Skeletal muscle tissue (tissue), 4 donors: Measurements from ENCODE around the gene GSE1. TPM values are rescaled to one million over a fixed set of nuclear protein-coding genes. Genes with fewer than 3 reads are reported as not detected.

ENCODE experiments used
- H3K27ac ChIP-seq: one replicate; pipeline ENCODE4 v1.7.0; 2013; ENCODE audit warnings: mild to moderate bottlenecking, low read depth, low read length, inconsistent platforms
- H3K27me3 ChIP-seq, 3 donors: one replicate each; pipeline ENCODE4 v1.7.0; 2013; ENCODE audit warnings: low read length in 3 of 3; ENCODE audit not compliant: control insufficient read depth in 3 of 3, insufficient read depth in 3 of 3
- H3K36me3 ChIP-seq, 3 donors: one replicate each; pipeline ENCODE4 v1.7.0; 2013; ENCODE audit warnings: low read length in 3 of 3; ENCODE audit not compliant: control insufficient read depth in 3 of 3, insufficient read depth in 3 of 3
- H3K4me1 ChIP-seq, 3 donors: one replicate each; pipeline ENCODE4 v1.7.0; 2013; ENCODE audit warnings: low read length in 3 of 3, mild to moderate bottlenecking in 3 of 3; ENCODE audit not compliant: control insufficient read depth in 3 of 3, insufficient read depth in 3 of 3
- H3K4me3 ChIP-seq, 3 donors: one replicate each; pipeline ENCODE4 v1.7.0; 2013; ENCODE audit warnings: low read length in 3 of 3
- H3K9ac ChIP-seq, 3 donors: one replicate each; pipeline ENCODE4 v1.7.0; 2013; ENCODE audit warnings: low read length in 3 of 3, mild to moderate bottlenecking in 3 of 3, moderate library complexity in 2 of 3, low read depth in 1 of 3
- H3K9me3 ChIP-seq, 3 donors: one replicate each; pipeline ENCODE4 v1.7.0; 2013; ENCODE audit warnings: low read length in 3 of 3; ENCODE audit not compliant: control insufficient read depth in 3 of 3
- total RNA-seq: library from RNA; depleted of rRNA; stranded (reverse); fragments of >200 nt; gene quantifications from one replicate; pipeline ENCODE4 v1.2.3, GENCODE V29; 2014
- donor health status: Osteomylitis.

The GSE1 gene
- total RNA-seq, 1 donor from 2014 or later: 27.7 TPM

DNA sequence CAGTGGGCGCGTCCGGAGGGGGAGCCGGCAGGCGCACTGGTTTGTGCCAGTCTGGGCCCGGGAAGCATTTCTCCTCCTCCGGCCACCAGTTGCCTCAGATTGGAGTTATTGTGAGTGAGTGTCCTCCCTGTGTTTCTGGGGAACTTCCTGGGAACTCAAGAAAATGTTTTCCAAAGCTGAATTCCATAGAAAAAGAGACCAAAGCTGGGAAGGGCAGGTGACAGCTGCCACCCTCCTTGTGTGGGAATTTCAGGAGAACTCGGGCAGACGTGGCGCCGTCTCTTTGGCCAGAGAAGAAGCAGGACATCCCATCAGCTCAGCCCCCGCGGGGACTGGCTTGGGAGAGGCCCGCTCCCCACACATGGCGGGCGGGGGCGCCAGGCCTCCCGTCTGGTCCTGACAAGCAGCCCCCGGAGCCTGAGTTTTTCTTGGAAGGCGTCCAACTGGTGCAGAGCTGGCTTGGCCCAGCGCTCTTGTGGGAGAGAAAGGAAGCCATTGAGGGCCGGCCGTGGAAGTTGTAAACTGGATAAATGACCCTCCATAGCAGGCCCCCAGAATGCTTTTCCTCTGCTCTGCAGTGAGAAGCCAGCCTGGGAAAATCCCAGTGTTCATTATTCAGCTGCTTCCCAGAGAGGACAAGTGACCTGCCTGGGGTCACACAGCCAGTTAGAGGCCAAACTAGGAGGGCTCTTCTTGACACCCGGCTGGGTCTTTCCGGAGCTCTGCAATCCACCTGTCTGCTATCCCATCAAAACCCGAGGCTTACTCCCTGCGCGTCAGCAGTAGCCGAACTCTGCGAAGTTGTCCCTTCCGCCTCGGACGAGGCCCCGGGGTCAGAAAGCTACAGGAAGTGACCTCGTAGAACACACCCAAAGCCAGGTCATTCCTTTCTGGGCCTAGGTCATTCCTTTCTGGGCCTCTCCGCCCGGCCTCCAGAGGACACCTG lies 39.2 kb upstream of the GSE1 start:
- H3K9ac ChIP-seq: peak overlapping the region; percentile 41 to 54 (median 43)
- H3K27me3 ChIP-seq: no peaks in the 10 kb centered on the region
- H3K27ac ChIP-seq: peak overlapping the region; percentile 71
- H3K4me1 ChIP-seq: peaks cover 54 to 73% (median 58%) of the 10 kb centered on the region in 3 donors
- H3K4me3 ChIP-seq: peak overlapping the region in 2 of 3 donors; percentile 13 to 23
- H3K36me3 ChIP-seq: no peaks in the 10 kb centered on the region
- peaks cover 0 to 1% (median 0%) of the 10 kb centered on the region in 3 donors for H3K9me3 ChIP-seq

DNA sequence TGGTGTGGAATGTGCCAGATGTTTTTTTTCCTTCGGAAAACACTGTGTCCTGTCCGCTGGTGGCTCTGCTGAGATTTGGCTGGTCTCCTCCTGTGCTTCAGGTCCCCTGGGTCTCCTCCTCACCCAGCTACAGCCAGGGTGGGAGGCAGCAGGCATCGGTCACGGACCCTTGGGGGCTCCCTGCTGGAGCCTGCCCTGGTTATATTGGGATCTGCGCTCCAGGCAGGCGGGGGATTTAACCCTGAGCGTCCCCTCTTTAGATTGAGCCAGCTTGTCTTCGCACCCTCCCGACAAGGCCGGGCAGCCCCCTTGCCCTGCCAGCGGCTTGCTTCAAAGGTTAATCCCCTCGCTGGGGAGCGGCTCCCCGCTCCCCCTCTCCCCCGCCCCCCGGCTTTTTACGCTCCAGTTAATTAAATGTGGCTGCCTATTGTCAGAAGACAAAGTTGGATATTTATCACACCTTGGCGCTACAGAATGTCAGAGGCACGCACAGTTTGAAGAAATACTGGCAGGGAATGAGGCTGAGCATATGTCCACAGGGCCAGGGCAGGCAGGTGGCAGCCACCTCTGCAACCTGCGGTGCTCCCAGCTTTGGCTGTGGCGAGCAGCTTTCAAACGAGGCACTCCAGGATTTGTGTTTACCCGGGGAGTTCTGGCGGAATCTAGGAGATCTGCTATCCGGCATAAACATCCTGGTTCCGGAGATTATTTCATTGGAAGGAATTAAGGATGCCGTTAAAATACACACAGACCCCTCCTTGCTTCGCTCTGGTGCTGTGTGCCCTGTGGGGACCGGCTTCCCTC lies 38.2 kb upstream of the GSE1 start:
- peak overlapping the region; percentile 12 to 54 (median 43) for H3K9ac ChIP-seq
- peak overlapping the region; percentile 71 for H3K27ac ChIP-seq
- H3K4me1 ChIP-seq: peaks cover 53 to 64% (median 54%) of the 10 kb centered on the region in 3 donors
- H3K36me3 ChIP-seq: no peaks in the 10 kb centered on the region
- no peaks in the 10 kb centered on the region for H3K27me3 ChIP-seq
- no peaks in the 10 kb centered on the region for H3K9me3 ChIP-seq
- H3K4me3 ChIP-seq: no peak overlapping the region

DNA sequence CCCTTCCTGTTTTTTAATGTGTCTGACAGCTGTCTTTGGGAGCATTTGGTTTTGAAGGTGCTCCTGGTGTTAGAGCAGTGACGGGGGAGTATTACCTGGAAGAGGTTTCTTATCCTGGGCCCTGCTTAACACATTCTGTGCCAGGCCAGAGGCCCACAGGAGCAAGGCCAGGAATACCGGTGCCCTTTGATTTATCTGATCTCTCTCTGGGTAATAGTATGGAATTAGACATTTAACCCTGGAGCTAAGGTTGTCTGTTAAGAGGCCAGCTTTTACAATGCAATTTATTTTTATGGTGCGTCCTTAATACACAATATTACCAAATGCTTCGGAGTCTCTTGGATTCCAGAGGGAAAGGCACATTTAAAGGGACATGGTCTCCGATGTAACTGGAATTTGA lies 37.2 kb upstream of the GSE1 start:
- H3K36me3 ChIP-seq: no peaks in the 10 kb centered on the region
- no peaks in the 10 kb centered on the region for H3K9me3 ChIP-seq
- H3K9ac ChIP-seq: no peak overlapping the region
- H3K27ac ChIP-seq: no peak overlapping the region
- H3K27me3 ChIP-seq: no peaks in the 10 kb centered on the region
- H3K4me1 ChIP-seq: peaks cover 42 to 62% (median 51%) of the 10 kb centered on the region in 3 donors
- H3K4me3 ChIP-seq: no peak overlapping the region

DNA sequence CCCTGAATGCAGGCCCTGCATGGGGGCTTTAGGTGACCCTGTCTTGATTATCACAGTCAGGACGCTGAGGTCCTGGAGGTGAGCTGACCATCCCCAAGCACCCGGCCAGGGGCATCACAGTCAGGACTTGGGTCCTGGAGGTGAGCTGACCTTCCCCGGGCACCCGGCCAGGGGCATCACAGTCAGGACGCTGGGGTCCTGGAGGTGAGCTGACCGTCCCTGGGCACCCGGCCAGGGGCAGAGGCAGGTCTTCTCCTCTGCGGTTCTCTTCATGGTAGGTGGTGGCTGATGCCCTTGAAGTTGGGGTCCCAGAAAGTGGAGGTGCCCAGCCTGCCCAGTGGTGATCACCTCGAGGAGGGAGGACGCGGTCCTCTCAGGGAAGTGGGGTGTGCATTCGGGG lies 36.2 kb upstream of the GSE1 start:
- no peaks in the 10 kb centered on the region for H3K36me3 ChIP-seq

DNA sequence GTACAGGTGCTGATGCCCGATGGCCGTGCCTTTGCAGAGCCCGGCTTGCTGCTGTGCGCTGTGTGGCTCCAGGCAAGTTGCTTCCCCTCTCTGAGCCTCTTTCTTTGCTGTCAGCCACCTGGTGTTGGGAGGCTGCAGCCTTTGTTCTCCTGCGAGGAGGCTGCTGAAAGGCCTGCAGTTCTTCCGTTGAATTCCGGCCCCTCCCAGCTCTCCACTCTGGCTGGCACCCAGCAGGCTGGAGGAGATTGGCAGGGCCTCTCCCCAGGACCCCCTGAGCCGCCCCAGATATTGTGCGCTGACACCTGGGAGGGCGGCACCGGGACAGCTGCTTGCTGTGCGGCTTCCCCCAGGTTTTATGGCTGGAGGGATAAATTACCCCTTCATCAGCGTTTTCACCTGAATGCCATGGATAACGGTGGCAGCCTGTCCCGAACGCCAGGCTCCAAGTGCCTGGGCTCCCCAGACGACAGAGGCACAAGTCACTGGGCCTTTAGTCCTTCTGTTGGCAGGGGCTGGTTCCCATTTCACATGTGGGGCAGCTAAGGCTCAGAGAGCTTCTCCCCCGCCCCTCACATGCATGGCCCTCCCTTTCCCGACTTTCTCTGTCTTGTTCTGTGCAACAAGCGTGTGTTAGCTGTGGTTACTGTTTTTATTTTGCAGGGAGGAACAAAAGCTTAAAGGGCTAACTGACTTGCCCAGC lies 35.1 kb upstream of the GSE1 start:
- H3K27ac ChIP-seq: no peak overlapping the region
- peaks cover 44 to 54% (median 50%) of the 10 kb centered on the region in 3 donors for H3K4me1 ChIP-seq
- H3K9me3 ChIP-seq: no peaks in the 10 kb centered on the region
- no peaks in the 10 kb centered on the region for H3K27me3 ChIP-seq
- H3K36me3 ChIP-seq: no peaks in the 10 kb centered on the region
- H3K9ac ChIP-seq: no peak overlapping the region
- no peak overlapping the region for H3K4me3 ChIP-seq

More for the DNA sequence above, 36.2 kb upstream of the GSE1 start:
- Histone ChIP-seq H3K9ac (no peak overlapping the region), H3K4me3 (no peak overlapping the region), H3K9me3 (no peaks in the 10 kb centered on the region), H3K4me1 (peaks cover 40 to 57% (median 46%) of the 10 kb centered on the region in 3 donors), H3K27ac (no peak overlapping the region), H3K27me3 (no peaks in the 10 kb centered on the region)

DNA sequence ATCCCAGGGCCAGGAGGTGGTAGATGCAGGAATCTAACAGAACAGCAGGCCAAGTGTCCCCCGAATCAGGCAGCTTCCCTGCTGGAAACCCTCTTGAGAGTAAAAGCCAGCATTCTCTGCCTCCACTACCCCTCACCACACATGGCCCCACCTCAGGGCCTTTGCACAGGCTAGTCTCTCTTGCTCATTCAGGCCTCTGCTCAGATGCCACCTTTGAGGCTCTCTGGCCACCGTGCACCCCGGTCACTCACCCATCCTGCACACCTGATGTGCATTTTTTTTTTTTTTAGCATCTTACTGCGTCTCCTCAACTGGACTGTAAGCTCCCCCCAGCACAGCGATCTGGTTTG lies 34.5 kb upstream of the GSE1 start:
- H3K4me1 ChIP-seq: peaks cover 40 to 48% (median 45%) of the 10 kb centered on the region in 3 donors
- no peak overlapping the region for H3K9ac ChIP-seq
- H3K4me3 ChIP-seq: no peak overlapping the region
- no peaks in the 10 kb centered on the region for H3K9me3 ChIP-seq
- H3K36me3 ChIP-seq: no peaks in the 10 kb centered on the region
- H3K27ac ChIP-seq: no peak overlapping the region
- H3K27me3 ChIP-seq: no peaks in the 10 kb centered on the region

DNA sequence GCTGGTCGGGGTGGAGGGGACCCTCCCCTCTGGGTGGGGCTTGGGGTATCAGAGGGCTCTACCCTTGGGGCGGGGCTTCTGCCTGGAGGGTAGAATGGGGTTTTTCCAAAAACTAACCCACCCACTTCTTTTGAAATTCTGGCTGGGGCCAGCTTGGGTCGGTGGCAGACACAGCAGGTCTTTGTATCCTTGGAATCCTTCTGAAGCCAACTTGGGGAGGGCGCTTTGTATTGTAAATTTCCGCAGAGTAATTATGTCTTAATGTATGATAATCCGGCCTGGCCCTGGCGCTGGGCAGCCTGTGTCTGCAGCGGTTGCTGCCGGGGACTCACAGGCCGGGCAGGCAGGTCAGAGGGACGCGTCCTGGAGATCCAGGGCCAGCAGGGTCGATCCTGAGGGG lies 33.9 kb upstream of the GSE1 start:
- H3K4me1 ChIP-seq: peaks cover 35 to 42% (median 39%) of the 10 kb centered on the region in 3 donors
- no peak overlapping the region for H3K27ac ChIP-seq
- H3K9ac ChIP-seq: no peak overlapping the region
- H3K4me3 ChIP-seq: no peak overlapping the region
- H3K27me3 ChIP-seq: no peaks in the 10 kb centered on the region
- no peaks in the 10 kb centered on the region for H3K9me3 ChIP-seq
- H3K36me3 ChIP-seq: no peaks in the 10 kb centered on the region

DNA sequence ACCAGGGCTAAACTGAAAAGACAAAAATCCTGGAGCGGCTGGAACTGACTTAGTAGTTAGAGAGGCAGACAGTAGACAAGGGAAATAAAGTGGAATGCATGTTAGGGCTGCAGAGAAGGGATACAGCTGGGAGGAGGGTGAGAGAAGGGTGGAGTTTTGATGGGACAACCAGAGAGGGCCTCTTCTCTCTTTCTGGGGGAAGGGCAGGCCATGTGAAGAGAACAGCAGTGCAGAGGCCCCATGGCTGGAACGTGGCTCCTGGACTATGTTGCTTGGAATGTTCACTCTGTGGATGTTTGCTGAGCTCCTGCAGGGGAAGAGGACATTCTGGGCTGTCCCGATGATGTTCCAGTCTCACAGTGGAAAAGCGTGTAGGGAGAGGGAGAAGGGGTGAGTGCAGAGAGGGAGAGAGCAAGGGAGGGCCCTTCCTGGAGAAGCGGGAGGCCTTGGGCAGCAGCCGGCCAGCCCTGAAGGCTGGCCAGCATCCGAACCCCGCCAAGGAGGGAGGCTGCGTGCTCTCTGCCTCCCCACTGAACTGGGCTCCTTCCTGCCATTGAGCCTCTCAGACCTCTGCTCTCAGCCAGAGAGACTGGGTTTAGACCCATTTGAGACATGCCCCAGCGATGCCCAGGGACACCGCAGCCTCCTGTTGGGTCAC lies 33.1 kb upstream of the GSE1 start:
- H3K9me3 ChIP-seq: no peaks in the 10 kb centered on the region
- no peak overlapping the region for H3K27ac ChIP-seq
- H3K4me1 ChIP-seq: peaks cover 27 to 35% (median 33%) of the 10 kb centered on the region in 3 donors
- no peaks in the 10 kb centered on the region for H3K27me3 ChIP-seq
- no peak overlapping the region for H3K9ac ChIP-seq
- no peak overlapping the region for H3K4me3 ChIP-seq
- H3K36me3 ChIP-seq: no peaks in the 10 kb centered on the region

DNA sequence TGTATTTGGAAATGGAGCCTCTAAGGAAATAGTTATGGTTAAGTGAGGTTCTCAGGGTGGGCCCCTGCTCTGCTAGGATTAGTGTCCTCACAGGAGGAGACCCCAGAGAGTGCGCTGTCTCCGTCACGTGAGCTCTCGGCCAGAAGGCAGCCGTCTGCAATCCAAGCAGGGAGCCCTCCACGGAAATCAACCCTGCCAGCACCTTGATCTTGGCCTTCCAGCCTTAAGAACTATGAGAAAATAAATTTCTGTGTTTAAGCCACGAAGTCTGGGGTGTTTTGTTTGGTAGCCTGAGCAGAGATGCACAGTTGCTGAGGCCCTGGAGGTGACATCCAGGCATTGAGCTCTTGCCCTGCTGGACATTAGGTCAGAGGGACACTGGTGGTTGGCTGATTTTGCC lies 32.4 kb upstream of the GSE1 start:
- H3K4me1 ChIP-seq: peaks cover 24 to 36% (median 32%) of the 10 kb centered on the region in 3 donors
- no peaks in the 10 kb centered on the region for H3K9me3 ChIP-seq
- H3K36me3 ChIP-seq: no peaks in the 10 kb centered on the region
- no peak overlapping the region for H3K9ac ChIP-seq
- no peak overlapping the region for H3K4me3 ChIP-seq
- H3K27ac ChIP-seq: no peak overlapping the region
- no peaks in the 10 kb centered on the region for H3K27me3 ChIP-seq
